Activated CD8-positive, alpha-beta memory T cell treated with anti-CD3 and anti-CD28 coated beads for 1 hour (primary cell): ENCODE data around the gene ADH1A.
"Not testable (repeated sequence)": the region's sequence is repeated elsewhere in the genome, so short reads cannot be mapped to it uniquely, and the experiment has no call there.

Source experiments
- DNase-seq, 2 donors: peaks; one replicate each; pipeline ENCODE4 v3.0.0-alpha.2; 2020; ENCODE audit warnings: low read depth in 1 of 2; ENCODE audit errors: extremely low read depth in 1 of 2

The ADH1A gene

DNA sequence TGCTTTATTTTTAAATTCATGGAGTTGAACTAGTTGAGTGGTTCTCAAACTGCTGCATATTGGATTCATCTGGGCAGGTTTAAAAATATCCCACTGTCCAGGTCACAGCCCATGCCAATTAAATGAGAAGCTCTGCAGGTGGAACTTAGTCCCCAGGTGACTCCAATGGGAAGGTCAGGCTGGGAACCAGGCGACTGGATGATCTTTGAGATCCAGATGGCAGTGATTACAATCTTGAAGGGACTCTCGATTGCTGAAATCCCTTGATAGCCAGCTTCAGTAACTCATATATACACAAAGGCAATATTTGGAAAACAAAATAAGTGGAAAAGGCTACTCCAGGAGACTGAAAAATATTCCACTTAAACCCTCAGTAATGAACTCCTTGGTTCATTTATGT, 8.1 kb downstream of the ADH1A start:
- no peak for DNase-seq

DNA sequence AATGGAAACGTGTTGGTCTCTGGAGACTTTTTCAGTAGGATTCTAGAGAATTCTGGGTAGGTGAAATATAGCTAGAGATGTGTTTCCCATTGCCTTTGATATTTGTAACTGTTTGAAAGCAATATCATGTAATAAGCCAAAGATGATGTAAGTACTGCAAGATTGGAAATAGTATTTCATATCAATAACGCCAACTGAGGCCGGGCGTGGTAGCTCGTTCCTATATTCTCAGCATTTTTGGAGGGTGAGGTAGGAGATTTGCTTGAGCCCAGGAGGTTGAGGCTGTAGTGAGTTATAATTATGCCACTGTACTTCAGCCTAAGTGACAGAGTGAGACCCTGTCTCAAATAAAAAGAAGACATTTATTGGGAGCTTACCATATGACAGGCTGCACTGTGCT, 9.5 kb downstream of the ADH1A start:
- DNase-seq, result no peak

DNA sequence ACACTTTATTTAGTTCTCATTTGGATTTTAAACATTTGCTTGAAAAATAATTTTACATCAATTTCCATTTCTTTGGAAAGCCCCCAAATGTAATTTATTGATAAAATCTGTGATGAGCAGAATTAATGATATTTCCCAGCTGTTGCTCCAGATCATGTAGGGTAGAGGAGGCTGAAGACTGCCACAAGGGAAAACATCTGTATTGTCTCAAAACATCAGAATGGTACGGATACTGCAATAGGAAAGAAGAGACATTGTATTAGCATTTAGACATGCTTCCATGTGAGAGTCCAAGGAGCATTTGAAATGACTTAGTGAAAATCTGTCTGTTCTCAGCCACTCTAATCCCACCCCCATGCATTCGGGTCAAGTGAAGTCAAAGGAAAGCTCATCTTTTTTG, 14.4 kb downstream of the ADH1A start:
- no peak for DNase-seq

- no peak for DNase-seq
Observed at GRCh38 chr4:99275885-99276284, 14.9 kb downstream of the ADH1A start.

DNA sequence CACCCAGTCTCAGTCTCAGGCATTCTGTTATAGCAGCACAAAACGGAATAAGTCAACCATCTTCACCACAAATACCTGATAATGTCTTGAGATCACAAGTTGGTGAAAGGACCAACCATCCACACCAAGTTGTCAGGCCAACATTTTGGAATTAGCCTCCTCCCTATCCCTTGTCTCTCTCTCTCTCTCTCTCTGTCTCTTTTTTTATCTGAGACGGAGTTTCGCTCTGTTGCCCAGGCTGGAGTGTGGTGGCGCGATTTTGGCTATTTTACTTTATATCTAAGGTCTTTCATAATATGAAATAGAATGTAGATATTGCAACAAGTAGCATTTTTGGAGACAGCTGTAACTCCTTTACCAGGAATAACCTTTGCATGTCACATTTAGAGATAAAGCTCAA, 15.7 kb downstream of the ADH1A start:
- no peak for DNase-seq

GRCh38 chr4:99273704-99274103, 17.1 kb downstream of the ADH1A start:
- DNase-seq, result no peak

- DNase-seq, result no peak
Observed at GRCh38 chr4:99264927-99265326, 25.9 kb downstream of the ADH1A start.

- DNase-seq, result no peak
Observed at GRCh38 chr4:99252746-99253145, 38.0 kb downstream of the ADH1A start.

- DNase-seq, result no peak
Observed at GRCh38 chr4:99248714-99249113, 42.1 kb downstream of the ADH1A start.

GRCh38 chr4:99235955-99236354, 54.8 kb downstream of the ADH1A start:
- no peak for DNase-seq

GRCh38 chr4:99234331-99235010, 56.3 kb downstream of the ADH1A start:
- no peak for DNase-seq

DNA sequence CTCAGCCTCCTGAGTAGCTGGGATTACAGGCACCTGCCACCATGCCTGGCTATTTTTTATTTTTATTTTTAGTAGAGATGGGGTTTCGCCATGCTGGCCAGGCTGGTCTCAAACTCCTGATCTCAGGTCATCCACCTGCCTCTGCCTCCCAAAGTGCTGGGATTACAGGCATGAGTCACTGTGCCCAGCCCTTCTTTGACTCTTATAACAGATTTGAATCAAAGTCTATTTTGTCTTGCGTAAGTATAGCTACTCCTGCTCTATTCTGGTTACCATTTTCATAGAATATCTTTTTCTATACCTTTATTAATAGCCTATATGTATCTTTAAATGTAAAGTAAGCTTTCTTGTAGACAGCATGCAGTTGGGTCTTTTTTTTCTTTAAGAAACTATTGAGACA, 57.4 kb downstream of the ADH1A start:
- DNase-seq, result not testable (repeated sequence)

DNA sequence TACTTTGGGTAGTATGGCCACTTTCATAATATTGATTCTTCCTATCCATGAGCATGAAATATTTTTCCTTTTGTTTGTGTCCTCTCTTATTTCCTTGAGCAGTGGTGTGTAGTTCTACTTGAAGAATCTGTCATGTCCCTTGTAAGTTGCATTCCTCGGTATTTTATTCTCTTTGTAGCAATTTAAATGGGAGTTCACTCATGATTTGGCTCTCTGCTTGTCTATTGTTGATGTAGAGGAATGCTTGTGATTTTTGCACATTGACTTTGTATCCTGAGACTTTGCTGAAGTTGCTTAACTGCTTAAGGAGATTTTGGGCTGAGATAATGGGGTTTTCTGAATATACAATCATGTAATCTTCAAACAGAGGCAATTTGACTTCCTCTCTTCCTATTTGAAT, 62.1 kb downstream of the ADH1A start:
- DNase-seq, result not testable (repeated sequence)

GRCh38 chr4:99227646-99228045, 63.1 kb downstream of the ADH1A start:
- DNase-seq, result not testable (repeated sequence)
